ENCODE data around the gene MAP3K14. TPM values are rescaled to one million over a fixed set of nuclear protein-coding genes. Genes with fewer than 3 reads are reported as not detected.

Gene MAP3K14
- total RNA-seq, 1 experiment from 2014 or later = 4.3 TPM

Other genes starting within 250 kb of the MAP3K14 start
- gene PLCD3, start 184.5 kb downstream of the MAP3K14 start, total RNA-seq (2014; rRNA removed; shearing (Covaris generic)) = 92.9 and 99.6 TPM in 2 replicates
- 12.0 and 12.3 TPM in 2 replicates for gene ACBD4, start 181.3 kb downstream of the MAP3K14 start, total RNA-seq (2014; rRNA removed; shearing (Covaris generic))
- 11.5 and 19.0 TPM in 2 replicates for gene HEXIM1, start 168.5 kb downstream of the MAP3K14 start, total RNA-seq (2014; rRNA removed; shearing (Covaris generic))
- 4.0 and 6.4 TPM in 2 replicates for gene HEXIM2, start 155.1 kb downstream of the MAP3K14 start, total RNA-seq (2014; rRNA removed; shearing (Covaris generic))
- gene FMNL1, start 95.1 kb downstream of the MAP3K14 start, total RNA-seq (2014; rRNA removed; shearing (Covaris generic)) = 36.6 and 41.7 TPM in 2 replicates
- not detected in 2 replicates for gene SPATA32, start 54.9 kb downstream of the MAP3K14 start, total RNA-seq (2014; rRNA removed; shearing (Covaris generic))
- gene ARHGAP27, start 115.8 kb upstream of the MAP3K14 start, total RNA-seq (2014; rRNA removed; shearing (Covaris generic)) = 3.5 and 4.5 TPM in 2 replicates
- 8.1 and 9.7 TPM in 2 replicates for gene PLEKHM1, start 173.7 kb upstream of the MAP3K14 start, total RNA-seq (2014; rRNA removed; shearing (Covaris generic))